ENCODE data around the gene SNAP29. TPM values are rescaled to one million over a fixed set of nuclear protein-coding genes. Genes with fewer than 3 reads are reported as not detected.

The SNAP29 gene
- total RNA-seq, 1 donor from 2014 or later, result 15.0 TPM

GRCh38 chr22:20852076-20852475 is 6.7 kb upstream of the SNAP29 start:
- H3K27me3 Mint-ChIP-seq (ENCODE audit: low read depth), result no peaks in the 10 kb centered on the region
- no peaks in the 10 kb centered on the region for H3K36me3 Mint-ChIP-seq
- no peak for DNase-seq (ENCODE audit: low spot score in 2 of 2, unreplicated experiment in 2 of 2)
- H3K9me3 Mint-ChIP-seq, result no peaks in the 10 kb centered on the region
- no peak overlapping the region for H3K4me3 Mint-ChIP-seq
- TF ChIP-seq CTCF (IDR thresholded peaks at IDR 0.05; ENCODE audit: unreplicated experiment), result no peak
- H3K4me1 Mint-ChIP-seq, result peaks cover 24% of the 10 kb centered on the region
- H3K27ac Mint-ChIP-seq, result peak overlapping the region; percentile 32

GRCh38 chr22:20852503-20852902 is 6.3 kb upstream of the SNAP29 start:
- no peak for TF ChIP-seq CTCF (IDR thresholded peaks at IDR 0.05; ENCODE audit: unreplicated experiment)
- Mint-ChIP-seq H3K4me1 (peaks cover 28% of the 10 kb centered on the region), H3K9me3 (no peaks in the 10 kb centered on the region), H3K27ac (peak overlapping the region; percentile 55), H3K4me3 (no peak overlapping the region), H3K27me3 (ENCODE audit: low read depth) (no peaks in the 10 kb centered on the region), H3K36me3 (no peaks in the 10 kb centered on the region)
- no peak for DNase-seq (ENCODE audit: low spot score in 2 of 2, unreplicated experiment in 2 of 2)

- no peak for DNase-seq (ENCODE audit: low spot score in 2 of 2, unreplicated experiment in 2 of 2)
- H3K27ac Mint-ChIP-seq, result peak overlapping the region; percentile 40
- H3K4me1 Mint-ChIP-seq, result peaks cover 34% of the 10 kb centered on the region
- no peak for TF ChIP-seq CTCF (IDR thresholded peaks at IDR 0.05; ENCODE audit: unreplicated experiment)
- no peaks in the 10 kb centered on the region for H3K27me3 Mint-ChIP-seq (ENCODE audit: low read depth)
- no peaks in the 10 kb centered on the region for H3K9me3 Mint-ChIP-seq
- no peaks in the 10 kb centered on the region for H3K36me3 Mint-ChIP-seq
- H3K4me3 Mint-ChIP-seq, result no peak overlapping the region
Measured at GRCh38 chr22:20853236-20853660, 5.6 kb upstream of the SNAP29 start.

- H3K36me3 Mint-ChIP-seq, result peaks cover 3% of the 10 kb centered on the region
- H3K27ac Mint-ChIP-seq, result peak overlapping the region; percentile 78
- TF ChIP-seq CTCF (IDR thresholded peaks at IDR 0.05; ENCODE audit: unreplicated experiment), result no peak
- peak overlapping the region; percentile 70 for H3K4me3 Mint-ChIP-seq
- peaks cover 40% of the 10 kb centered on the region for H3K4me1 Mint-ChIP-seq
- H3K27me3 Mint-ChIP-seq (ENCODE audit: low read depth), result no peaks in the 10 kb centered on the region
- DNase-seq (ENCODE audit: low spot score in 2 of 2, unreplicated experiment in 2 of 2), result no peak
- H3K9me3 Mint-ChIP-seq, result no peaks in the 10 kb centered on the region
Measured at GRCh38 chr22:20857247-20857643, 1.6 kb upstream of the SNAP29 start.

- DNase-seq (ENCODE audit: low spot score in 2 of 2, unreplicated experiment in 2 of 2), result peak; percentile 81 to 89
- Mint-ChIP-seq H3K4me1 (peaks cover 35% of the 10 kb centered on the region), H3K9me3 (no peaks in the 10 kb centered on the region), H3K27ac (peak overlapping the region; percentile 41), H3K27me3 (ENCODE audit: low read depth) (no peaks in the 10 kb centered on the region), H3K36me3 (peaks cover 5% of the 10 kb centered on the region), H3K4me3 (peak overlapping the region; percentile 70)
- TF ChIP-seq CTCF (IDR thresholded peaks at IDR 0.05; ENCODE audit: unreplicated experiment), result no peak
Measured at GRCh38 chr22:20857838-20858614, 781 bp upstream of the SNAP29 start.

Measured in mesothelial cell of epicardium (in vitro differentiated cells).